ENCODE measurements around the gene COL27A1.

GRCh38 chr9:114149181-114149580 is 6.2 kb upstream of the COL27A1 start:
- TF ChIP-seq CTCF (IDR thresholded peaks at IDR 0.05) (no peak), POLR2AphosphoS5 (IDR thresholded peaks at IDR 0.05) (no peak), POLR2A (IDR thresholded peaks at IDR 0.05) (no peak)

Data from prostate gland (tissue), 2 donors.